GM21528 (cell line): ENCODE measurements around the gene SMCP.

Source experiments
- ATAC-seq: cut with Tn5 transposase; IDR thresholded peaks from one replicate; pipeline ENCODE4 v1.9.1; 2021; ENCODE audit warnings: mild to moderate bottlenecking, moderate library complexity; ENCODE audit not compliant: unreplicated experiment, low FRiP score

The SMCP gene

GRCh38 chr1:152886085-152886484 lies 8.0 kb downstream of the SMCP start:
- ATAC-seq = no peak

GRCh38 chr1:152886758-152887409 lies 8.8 kb downstream of the SMCP start:
- ATAC-seq = no peak

GRCh38 chr1:152888126-152888525 lies 10.0 kb downstream of the SMCP start:
- ATAC-seq = no peak

- ATAC-seq = no peak
Measured at GRCh38 chr1:152899027-152899426, 20.9 kb downstream of the SMCP start.

GRCh38 chr1:152899883-152900282 lies 21.8 kb downstream of the SMCP start:
- ATAC-seq = no peak

- ATAC-seq = no peak
Measured at GRCh38 chr1:152901631-152902030, 23.5 kb downstream of the SMCP start.

GRCh38 chr1:152902636-152903035 lies 24.5 kb downstream of the SMCP start:
- no peak for ATAC-seq

- no peak for ATAC-seq
Measured at GRCh38 chr1:152904688-152905440, 26.7 kb downstream of the SMCP start.

- no peak for ATAC-seq
Measured at GRCh38 chr1:152906023-152906565, 28.0 kb downstream of the SMCP start.

- ATAC-seq = no peak
Measured at GRCh38 chr1:152907686-152908601, 29.8 kb downstream of the SMCP start, which contains the start of gene IVL. Gene IVL (plus strand): TSS chr1:152908546. CDS start chr1:152909798, 1,252 bp downstream.

GRCh38 chr1:152909206-152909605 lies 31.1 kb downstream of the SMCP start:
- ATAC-seq = no peak

- ATAC-seq = no peak
Measured at GRCh38 chr1:152912471-152912870, 34.3 kb downstream of the SMCP start.

GRCh38 chr1:152912900-152913299 lies 34.8 kb downstream of the SMCP start:
- no peak for ATAC-seq

- no peak for ATAC-seq
Measured at GRCh38 chr1:152917794-152918193, 39.7 kb downstream of the SMCP start.

GRCh38 chr1:152919071-152919470 lies 40.9 kb downstream of the SMCP start:
- ATAC-seq = no peak

GRCh38 chr1:152924191-152924590 lies 46.1 kb downstream of the SMCP start:
- no peak for ATAC-seq

GRCh38 chr1:152926091-152926490 lies 48.0 kb downstream of the SMCP start:
- ATAC-seq = no peak

GRCh38 chr1:152928671-152929070 lies 50.5 kb downstream of the SMCP start:
- no peak for ATAC-seq

GRCh38 chr1:152932170-152932811 lies 54.2 kb downstream of the SMCP start:
- ATAC-seq = no peak

- ATAC-seq = no peak
Measured at GRCh38 chr1:152933196-152933595, 55.1 kb downstream of the SMCP start.
